ENCODE results near the gene CYCS.

The CYCS gene

GRCh38 chr7:25125137-25125946 is at the start of gene CYCS:
CYCS (minus strand) TSS chr7:25125260; CDS start chr7:25124119, 1,141 bp downstream.
- DNase-seq: peak; percentile 90

GRCh38 chr7:25173184-25173583 is 48.1 kb upstream of the CYCS start:
- no peak for DNase-seq

- DNase-seq: no peak
Observed at GRCh38 chr7:25171516-25171915, 46.5 kb upstream of the CYCS start.

GRCh38 chr7:25171071-25171470 is 46.0 kb upstream of the CYCS start:
- DNase-seq: no peak

- no peak for DNase-seq
Observed at GRCh38 chr7:25169683-25170082, 44.6 kb upstream of the CYCS start.

- DNase-seq: no peak
Observed at GRCh38 chr7:25168145-25168544, 43.1 kb upstream of the CYCS start.

GRCh38 chr7:25167262-25167843 is 42.3 kb upstream of the CYCS start:
- DNase-seq: no peak

GRCh38 chr7:25159983-25160596 is 35.0 kb upstream of the CYCS start:
- DNase-seq: peak; percentile 11

GRCh38 chr7:25158966-25159365 is 33.9 kb upstream of the CYCS start:
- DNase-seq: no peak

- DNase-seq: no peak
Observed at GRCh38 chr7:25151773-25152172, 26.7 kb upstream of the CYCS start.

GRCh38 chr7:25149836-25150235 is 24.8 kb upstream of the CYCS start:
- no peak for DNase-seq

- no peak for DNase-seq
Observed at GRCh38 chr7:25148772-25149575, 23.9 kb upstream of the CYCS start.

GRCh38 chr7:25143763-25144162 is 18.7 kb upstream of the CYCS start:
- DNase-seq: no peak

- no peak for DNase-seq
Observed at GRCh38 chr7:25139536-25139935, 14.5 kb upstream of the CYCS start.

GRCh38 chr7:25134358-25135010 is 9.4 kb upstream of the CYCS start:
- no peak for DNase-seq

- no peak for DNase-seq
Observed at GRCh38 chr7:25132430-25132829, 7.4 kb upstream of the CYCS start.

- no peak for DNase-seq
Observed at GRCh38 chr7:25126751-25127150, 1.7 kb upstream of the CYCS start.

- DNase-seq: no peak
Observed at GRCh38 chr7:25124465-25125136, 459 bp downstream of the CYCS start.

GRCh38 chr7:25122373-25122772 is 2.7 kb downstream of the CYCS start:
- no peak for DNase-seq

GRCh38 chr7:25121599-25121998 is 3.5 kb downstream of the CYCS start:
- DNase-seq: no peak

- DNase-seq: no peak
Observed at GRCh38 chr7:25119102-25119501, 6.0 kb downstream of the CYCS start.

GRCh38 chr7:25118048-25118753 is 6.9 kb downstream of the CYCS start:
- DNase-seq: no peak

Measured in NCI-H524 treated with DMSO at 0.1 percent for 48 hours (cell line).